ENCODE results near the gene MYLIP.
A peak's percentile ranks its signal among the peaks of the same experiment; 100 is the strongest.

Gene MYLIP

GRCh38 chr6:16128759-16129622 lies at the start of gene MYLIP:
Gene MYLIP, plus strand, starts transcription at chr6:16129086. Its CDS starts 237 bp downstream, at chr6:16129323.
- DNase-seq, result peak; percentile 95

- DNase-seq, result no peak
These were observed 49.5 kb upstream of the MYLIP start for GRCh38 chr6:16079354-16079753.

GRCh38 chr6:16080204-16080603 lies 48.7 kb upstream of the MYLIP start:
- DNase-seq, result no peak

- no peak for DNase-seq
These were observed 47.6 kb upstream of the MYLIP start for GRCh38 chr6:16081326-16081725.

- DNase-seq, result no peak
These were observed 46.5 kb upstream of the MYLIP start for GRCh38 chr6:16082361-16082760.

GRCh38 chr6:16086965-16087364 lies 41.9 kb upstream of the MYLIP start:
- DNase-seq, result no peak

GRCh38 chr6:16087386-16087785 lies 41.5 kb upstream of the MYLIP start:
- DNase-seq, result no peak

- no peak for DNase-seq
These were observed 40.5 kb upstream of the MYLIP start for GRCh38 chr6:16088409-16088808.

- DNase-seq, result no peak
These were observed 39.4 kb upstream of the MYLIP start for GRCh38 chr6:16089232-16090062.

- DNase-seq, result no peak
These were observed 38.4 kb upstream of the MYLIP start for GRCh38 chr6:16090452-16090851.

GRCh38 chr6:16090920-16091319 lies 38.0 kb upstream of the MYLIP start:
- no peak for DNase-seq

- no peak for DNase-seq
These were observed 36.7 kb upstream of the MYLIP start for GRCh38 chr6:16092140-16092539.

- DNase-seq, result no peak
These were observed 35.9 kb upstream of the MYLIP start for GRCh38 chr6:16092990-16093389.

GRCh38 chr6:16095180-16095579 lies 33.7 kb upstream of the MYLIP start:
- no peak for DNase-seq

- no peak for DNase-seq
These were observed 31.3 kb upstream of the MYLIP start for GRCh38 chr6:16097382-16098171.

GRCh38 chr6:16098211-16098610 lies 30.7 kb upstream of the MYLIP start:
- no peak for DNase-seq

GRCh38 chr6:16102208-16102607 lies 26.7 kb upstream of the MYLIP start:
- DNase-seq, result no peak

- no peak for DNase-seq
These were observed 25.2 kb upstream of the MYLIP start for GRCh38 chr6:16103722-16104121.

- no peak for DNase-seq
These were observed 24.1 kb upstream of the MYLIP start for GRCh38 chr6:16104624-16105433.

GRCh38 chr6:16105854-16106253 lies 23.0 kb upstream of the MYLIP start:
- DNase-seq, result no peak

GRCh38 chr6:16106991-16107787 lies 21.7 kb upstream of the MYLIP start:
- DNase-seq, result no peak
